Measurements from ENCODE around the gene COG7.
A peak's percentile ranks its signal among the peaks of the same experiment; 100 is the strongest.

GRCh38 chr16:23434380-23434779 lies 18.6 kb downstream of the COG7 start:
- peak; percentile 68 to 94 (median 91) for TF ChIP-seq CTCF (IDR thresholded peaks at IDR 0.05)
- no peak for TF ChIP-seq POLR2A (IDR thresholded peaks at IDR 0.05)

All from body of pancreas (tissue), 4 donors.